Sigmoid colon (tissue), 4 donors: ENCODE measurements around the gene CTXN1.

Experiments
- CTCF ChIP-seq, 4 experiments: fragments of 450-650 bp in 3 of 4; fragments of 200-600 bp in 1 of 4; IDR thresholded peaks; one replicate each; pipeline ENCODE4 v1.5.1; 2016 to 2019; ENCODE audit warnings: antibody characterized with exemption in 4 of 4, mild to moderate bottlenecking in 3 of 4, moderate library complexity in 2 of 4
- EP300 ChIP-seq, 4 donors: sonication (generic); formaldehyde crosslinking; IDR thresholded peaks; one replicate each; pipeline ENCODE4 v1.6.1; 2017; ENCODE audit warnings: antibody characterized with exemption in 4 of 4
- POLR2A ChIP-seq, 2 donors: fragments of 450-650 bp; IDR thresholded peaks; one replicate each; pipeline ENCODE4 v1.6.1; 2016; ENCODE audit warnings: antibody characterized with exemption in 2 of 2, mild to moderate bottlenecking in 2 of 2, moderate library complexity in 2 of 2
- POLR2AphosphoS5 ChIP-seq, 4 donors: sonication (generic); formaldehyde crosslinking; IDR thresholded peaks; one replicate each; pipeline ENCODE4 v1.6.1; 2017; ENCODE audit warnings: antibody characterized with exemption in 4 of 4

- peak; percentile 85 to 96 (median 85) for TF ChIP-seq CTCF (IDR thresholded peaks at IDR 0.05)
- no peak for TF ChIP-seq EP300 (IDR thresholded peaks at IDR 0.05)
- no peak for TF ChIP-seq POLR2A (IDR thresholded peaks at IDR 0.05)
- no peak for TF ChIP-seq POLR2AphosphoS5 (IDR thresholded peaks at IDR 0.05)
These were observed 18.3 kb upstream of the CTXN1 start for GRCh38 chr19:7944177-7944761.
